SKM-1 (cell line): ENCODE measurements around the gene HMGB1.
"Not testable (repeated sequence)": the region's sequence is repeated elsewhere in the genome, so short reads cannot be mapped to it uniquely, and the experiment has no call there.

Experiments used
- DNase-seq: peaks from one replicate; lab custom pipeline; 2025; ENCODE audit not compliant: unreplicated experiment; lab: John Stamatoyannopoulos, UW

The HMGB1 gene

DNA sequence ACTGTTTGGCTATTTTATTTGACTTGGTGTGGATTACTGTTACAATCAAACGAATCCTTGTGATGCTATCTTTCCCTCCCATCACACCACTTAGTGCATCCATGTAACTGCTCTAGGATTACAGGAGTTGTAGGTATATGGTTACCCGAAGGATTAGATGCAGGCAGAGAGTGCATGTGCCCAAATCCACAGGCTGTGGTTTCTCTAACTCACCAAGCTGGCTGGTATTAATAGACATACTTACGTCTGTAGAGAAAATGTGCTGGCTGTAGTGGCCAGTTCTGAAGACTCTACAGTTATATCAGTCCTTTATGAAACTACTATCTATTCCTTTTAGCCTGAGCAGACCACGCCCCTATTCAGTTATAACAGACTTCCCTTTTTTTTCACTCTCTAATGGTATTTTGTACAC, 1.1 kb upstream of the HMGB1 start:
- peak; percentile 72 for DNase-seq

DNA sequence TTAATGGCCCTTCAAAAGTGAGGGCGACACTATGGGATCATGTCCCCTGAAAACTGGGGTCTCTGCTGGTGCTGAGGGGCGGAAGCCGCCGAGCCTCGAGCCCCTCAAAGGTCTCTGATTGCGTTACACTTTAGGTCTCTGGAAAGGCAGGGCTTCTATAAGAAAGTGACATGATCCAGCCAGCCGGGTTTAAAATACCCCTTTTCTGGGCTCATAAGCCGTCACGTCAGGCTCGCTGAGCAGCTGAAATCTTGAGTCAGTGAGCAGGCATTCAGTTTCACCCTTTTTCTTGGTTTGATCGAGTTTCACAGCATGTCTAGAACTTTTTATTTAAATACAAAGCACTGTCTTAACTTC, 600 bp upstream of the HMGB1 start:
- DNase-seq = no peak

- no peak for DNase-seq
These were observed 468 bp downstream of the HMGB1 start for GRCh38 chr13:30465343-30465592.

DNA sequence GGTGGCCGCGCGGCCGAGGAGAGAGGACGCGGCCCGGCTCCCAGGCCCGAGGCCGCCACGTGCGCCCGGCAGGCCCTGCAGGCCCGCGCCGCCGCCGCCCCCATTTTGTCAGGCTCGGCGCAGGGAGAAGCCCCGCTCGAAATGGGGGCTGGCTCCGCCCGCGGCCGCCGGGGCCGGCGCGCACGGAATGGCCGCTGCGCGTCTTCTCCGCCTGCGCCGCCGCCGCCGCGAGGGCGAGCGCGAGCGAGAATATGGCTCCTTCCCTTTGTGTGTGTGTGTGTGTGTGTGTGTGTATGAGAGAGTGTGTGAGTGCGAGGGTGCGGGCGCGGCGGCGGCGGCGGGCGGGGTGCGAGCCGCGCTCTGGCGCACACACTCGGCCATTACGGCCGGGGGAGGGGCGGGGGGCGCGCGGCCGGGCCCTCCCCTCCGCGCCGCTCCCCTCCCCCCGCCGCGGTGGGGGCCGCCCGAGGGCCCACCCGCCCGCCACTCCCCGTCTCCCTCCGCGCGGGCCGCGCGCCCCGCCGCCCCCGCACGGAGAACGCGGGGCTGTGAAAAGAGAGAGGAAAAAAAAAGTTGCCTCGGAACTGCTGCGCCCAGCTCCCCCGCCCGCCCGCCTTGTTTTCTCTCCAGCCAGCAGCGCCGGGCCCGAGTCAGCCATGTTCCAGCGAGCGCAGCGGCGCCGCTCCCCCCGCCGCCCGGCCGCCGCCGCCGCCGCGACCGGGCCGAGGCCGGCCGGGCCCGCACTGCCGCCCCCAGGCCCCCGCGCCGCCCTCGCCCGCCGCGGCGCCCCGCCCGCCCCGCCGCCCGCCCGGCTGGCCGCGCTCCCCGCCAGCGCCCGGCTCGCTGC, 1.0 kb downstream of the HMGB1 start:
- no peak for DNase-seq

GRCh38 chr13:30463787-30464495, 1.8 kb downstream of the HMGB1 start:
- DNase-seq = no peak

- DNase-seq = not testable (repeated sequence)
These were observed 4.3 kb downstream of the HMGB1 start for GRCh38 chr13:30461279-30462066.

DNA sequence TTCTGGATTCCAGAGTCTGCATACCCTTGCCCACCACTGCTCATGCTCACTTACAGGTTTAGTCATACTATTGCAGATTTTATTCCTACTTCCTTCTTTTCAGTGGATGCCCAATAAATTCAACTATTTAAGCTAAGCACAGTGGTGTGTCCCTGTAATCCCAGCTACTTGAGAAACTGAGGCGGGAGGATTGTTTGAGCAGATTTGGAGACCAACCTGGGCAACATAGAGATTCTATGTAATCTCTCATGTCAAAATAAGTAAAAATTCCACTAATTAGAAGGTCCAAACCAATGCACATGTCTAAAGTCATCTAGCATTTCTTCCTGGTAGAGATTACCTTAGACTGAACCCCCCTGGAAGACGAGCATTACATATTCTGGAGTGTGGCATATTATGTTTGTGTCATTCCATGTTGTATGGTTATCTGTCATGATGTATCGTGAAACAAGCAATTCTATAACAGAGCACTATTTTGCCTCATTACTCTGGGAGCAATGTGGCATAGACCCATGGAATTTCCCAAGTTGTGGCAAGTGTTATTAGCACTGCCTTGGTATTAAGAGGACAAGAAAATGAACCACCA, 8.3 kb downstream of the HMGB1 start:
- DNase-seq = no peak

DNA sequence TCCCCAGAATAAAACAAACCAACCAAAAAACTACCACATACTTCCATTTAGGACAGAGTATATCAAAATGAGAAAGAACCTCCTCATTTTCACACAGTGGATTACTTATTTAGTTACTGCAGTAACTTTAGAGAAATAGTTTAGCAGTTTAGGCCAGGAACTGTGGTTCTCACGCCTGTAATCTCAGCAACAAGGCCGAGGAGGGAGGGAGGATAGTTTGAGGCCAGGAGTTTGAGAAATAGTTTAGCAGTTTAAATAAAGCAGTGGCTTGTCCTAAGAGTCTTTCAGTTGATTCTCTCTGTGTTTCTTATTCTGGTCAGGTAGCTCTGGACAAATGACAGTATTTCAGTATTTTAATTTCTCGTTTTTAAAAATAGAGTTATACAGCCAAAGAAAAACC, 9.4 kb downstream of the HMGB1 start:
- no peak for DNase-seq

GRCh38 chr13:30454991-30455390, 10.7 kb downstream of the HMGB1 start:
- DNase-seq = no peak

DNA sequence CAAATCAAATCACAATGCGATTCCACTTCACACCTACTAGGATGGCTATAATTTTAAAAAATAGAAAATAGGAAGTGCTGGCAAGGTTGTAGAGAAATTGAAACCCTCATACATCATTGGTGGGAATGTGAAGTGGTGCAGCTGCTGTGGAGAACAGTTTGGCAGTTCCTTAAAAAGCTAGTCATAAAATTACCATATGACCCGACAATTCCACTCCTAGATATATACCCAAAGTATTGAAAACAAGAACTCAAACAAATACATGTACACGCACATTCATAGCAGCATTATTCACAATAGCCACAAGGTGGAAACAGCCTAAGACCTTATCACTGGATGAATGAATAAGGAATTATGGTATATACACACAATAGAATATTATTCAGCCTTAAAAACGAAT, 12.0 kb downstream of the HMGB1 start:
- no peak for DNase-seq

DNA sequence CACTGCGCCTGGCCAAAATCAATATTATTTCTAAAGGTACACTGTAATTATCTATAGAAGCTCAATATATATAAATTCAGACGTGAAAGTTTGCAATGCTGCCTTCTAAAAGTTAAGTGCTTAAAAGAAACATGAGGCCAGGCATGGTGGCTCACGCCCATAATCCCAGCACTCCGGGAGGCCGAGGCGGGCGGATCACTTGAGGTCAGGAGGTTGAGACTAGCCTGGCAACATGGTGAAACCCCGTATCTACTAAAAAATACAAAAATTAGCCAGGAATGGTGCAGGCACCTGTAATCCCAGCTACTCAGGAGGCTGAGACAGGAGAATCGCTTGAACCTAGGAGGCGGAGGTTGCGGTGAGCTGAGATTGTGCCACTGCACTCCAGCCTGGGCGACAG, 14.3 kb downstream of the HMGB1 start:
- not testable (repeated sequence) for DNase-seq

- DNase-seq = no peak
These were observed 15.7 kb downstream of the HMGB1 start for GRCh38 chr13:30450066-30450465.

DNA sequence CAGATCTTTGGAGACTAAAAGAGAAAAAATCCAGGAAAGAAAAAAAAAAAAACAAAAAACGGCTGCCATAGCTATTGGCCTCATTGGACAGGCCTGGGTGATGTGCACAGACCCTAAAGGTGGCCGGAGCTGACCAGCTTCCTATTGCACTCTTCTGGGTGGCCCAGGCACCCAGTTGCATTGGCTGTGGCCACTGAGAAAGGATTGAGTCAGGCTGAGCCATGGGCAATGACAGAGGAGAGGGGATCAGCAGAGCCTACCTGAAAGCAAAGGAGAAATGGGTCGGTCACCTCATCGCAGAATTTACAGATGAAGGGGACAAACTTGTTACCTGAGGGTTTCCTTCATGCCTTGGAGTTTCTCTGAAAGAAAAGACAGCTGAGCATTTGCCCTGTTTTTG, 17.3 kb downstream of the HMGB1 start:
- DNase-seq = no peak

- no peak for DNase-seq
These were observed 19.6 kb downstream of the HMGB1 start for GRCh38 chr13:30446126-30446500.

GRCh38 chr13:30443957-30444404, 21.8 kb downstream of the HMGB1 start:
- no peak for DNase-seq

- DNase-seq = not testable (repeated sequence)
These were observed 22.2 kb downstream of the HMGB1 start for GRCh38 chr13:30443491-30443890.

GRCh38 chr13:30442926-30443325, 22.8 kb downstream of the HMGB1 start:
- DNase-seq = no peak

DNA sequence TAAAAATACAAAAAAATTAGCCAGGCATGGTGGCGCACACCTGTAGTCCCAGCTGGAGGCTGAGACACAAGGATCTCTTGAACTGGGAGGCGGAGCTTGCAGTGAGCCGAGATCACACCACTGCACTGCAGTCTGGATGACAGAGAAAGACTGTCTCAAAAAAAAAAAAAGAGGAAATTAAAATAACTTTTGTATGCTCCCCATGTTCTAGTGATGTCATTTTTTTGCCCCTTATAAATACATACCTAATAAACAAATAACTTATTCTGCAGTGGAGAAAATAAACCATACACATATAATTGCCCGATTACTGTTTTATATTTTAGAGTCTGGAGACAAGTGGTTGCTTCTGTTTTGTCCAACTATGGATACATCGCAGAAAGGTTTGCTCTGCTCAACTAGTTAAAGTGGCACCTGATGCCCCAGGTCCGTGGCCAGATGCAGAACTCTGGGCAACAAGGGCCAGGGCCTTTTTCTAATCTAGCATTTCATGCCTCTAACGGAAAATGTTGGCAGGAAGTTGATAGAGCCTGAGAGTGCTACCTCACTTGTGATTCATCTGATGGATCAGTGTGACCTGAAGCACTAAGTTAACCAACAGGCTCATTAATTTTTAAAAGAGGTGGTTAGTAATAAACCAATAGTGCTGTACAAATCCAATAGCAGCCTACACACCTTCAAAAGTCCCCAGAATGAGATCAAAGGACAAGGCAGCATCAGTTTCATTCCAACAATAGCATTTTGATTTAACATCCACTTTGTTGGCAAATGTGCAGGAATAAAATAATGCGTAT, 24.6 kb downstream of the HMGB1 start:
- no peak for DNase-seq

GRCh38 chr13:30438286-30438685, 27.4 kb downstream of the HMGB1 start:
- DNase-seq = no peak

DNA sequence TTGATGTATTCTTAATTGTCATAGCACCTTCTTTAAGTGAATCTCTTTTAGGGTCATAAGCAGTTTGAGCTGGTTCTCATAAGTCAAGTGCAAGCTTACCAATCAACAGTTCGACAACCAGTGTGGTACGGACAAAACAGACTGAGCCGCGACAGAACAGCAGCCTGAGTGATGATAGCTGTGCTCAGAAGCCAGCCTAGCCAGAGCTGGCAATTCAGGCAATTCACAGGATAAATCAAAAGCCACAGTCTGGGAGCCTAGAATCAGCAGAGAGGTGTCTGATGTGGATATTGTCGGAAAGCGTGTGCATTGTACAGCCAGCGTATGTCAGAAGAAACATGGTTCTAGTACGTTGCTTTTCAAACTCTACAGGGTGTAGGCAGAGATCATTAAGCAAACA, 28.6 kb downstream of the HMGB1 start:
- no peak for DNase-seq

DNA sequence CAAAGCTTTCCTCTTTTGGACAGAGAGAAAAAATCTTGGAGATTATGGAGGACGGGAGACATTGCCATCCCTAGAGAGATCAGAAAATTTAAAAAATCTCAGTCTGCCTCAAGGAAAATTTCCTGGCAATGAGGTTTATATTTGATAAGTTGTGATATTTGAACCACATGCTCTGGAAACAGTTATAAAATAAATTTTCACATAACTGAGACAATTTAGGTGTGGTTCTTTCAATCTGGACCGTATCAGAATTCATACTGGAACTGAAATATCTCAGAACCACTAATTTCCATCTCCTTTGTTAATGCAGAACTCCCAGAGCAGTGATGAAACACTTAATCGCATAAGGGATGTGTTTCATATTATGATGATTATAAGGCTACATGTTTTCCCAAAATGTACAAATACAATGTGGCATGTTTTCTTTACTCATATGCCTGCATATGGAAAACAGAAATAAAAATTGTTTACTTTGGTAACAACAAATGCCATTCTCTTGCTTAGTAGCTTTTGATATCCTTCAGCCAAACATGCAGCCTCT, 29.8 kb downstream of the HMGB1 start:
- no peak for DNase-seq
